ENCODE results near the gene GFRA1.

Gene GFRA1

GRCh38 chr10:116097239-116097784 lies 175.7 kb downstream of the GFRA1 start:
- DNase-seq = no peak

- no peak for DNase-seq
These were observed 176.5 kb downstream of the GFRA1 start for GRCh38 chr10:116096526-116096925.

- DNase-seq = no peak
These were observed 178.7 kb downstream of the GFRA1 start for GRCh38 chr10:116094356-116094755.

- no peak for DNase-seq
These were observed 180.0 kb downstream of the GFRA1 start for GRCh38 chr10:116093031-116093430.

- no peak for DNase-seq
These were observed 184.0 kb downstream of the GFRA1 start for GRCh38 chr10:116088985-116089384.

GRCh38 chr10:116085323-116085722 lies 187.7 kb downstream of the GFRA1 start:
- DNase-seq = no peak

- no peak for DNase-seq
These were observed 188.8 kb downstream of the GFRA1 start for GRCh38 chr10:116084161-116084560.

- DNase-seq = no peak
These were observed 189.7 kb downstream of the GFRA1 start for GRCh38 chr10:116083226-116083762.

- no peak for DNase-seq
These were observed 190.2 kb downstream of the GFRA1 start for GRCh38 chr10:116082762-116083161.

GRCh38 chr10:116082206-116082605 lies 190.8 kb downstream of the GFRA1 start:
- DNase-seq = no peak

- DNase-seq = no peak
These were observed 192.5 kb downstream of the GFRA1 start for GRCh38 chr10:116080553-116080952.

GRCh38 chr10:116079355-116079754 lies 193.7 kb downstream of the GFRA1 start:
- DNase-seq = no peak

- no peak for DNase-seq
These were observed 196.4 kb downstream of the GFRA1 start for GRCh38 chr10:116076621-116077020.

GRCh38 chr10:116073510-116073909 lies 199.5 kb downstream of the GFRA1 start:
- no peak for DNase-seq

- no peak for DNase-seq
These were observed 200.0 kb downstream of the GFRA1 start for GRCh38 chr10:116073001-116073400.

- no peak for DNase-seq
These were observed 201.4 kb downstream of the GFRA1 start for GRCh38 chr10:116071453-116072148.

- DNase-seq = no peak
These were observed 202.2 kb downstream of the GFRA1 start for GRCh38 chr10:116070743-116071320.

- no peak for DNase-seq
These were observed 203.2 kb downstream of the GFRA1 start for GRCh38 chr10:116069856-116070255.

GRCh38 chr10:116067825-116068224 lies 205.2 kb downstream of the GFRA1 start:
- DNase-seq = no peak

- DNase-seq = no peak
These were observed 209.9 kb downstream of the GFRA1 start for GRCh38 chr10:116063107-116063506.

GRCh38 chr10:116060864-116061263 lies 212.1 kb downstream of the GFRA1 start:
- no peak for DNase-seq

- DNase-seq = no peak
These were observed 213.7 kb downstream of the GFRA1 start for GRCh38 chr10:116059320-116059719.

GRCh38 chr10:116056445-116057293 lies 216.3 kb downstream of the GFRA1 start:
- no peak for DNase-seq

- DNase-seq = no peak
These were observed 217.1 kb downstream of the GFRA1 start for GRCh38 chr10:116055917-116056252.

Data from NCI-H1105 treated with DMSO at 0.1 percent for 48 hours (cell line).